HepG2 (cell line): ENCODE measurements around the gene PAQR6. TPM values are rescaled to one million over a fixed set of nuclear protein-coding genes. Genes with fewer than 3 reads are reported as not detected.

Source experiments
- CBX1 ChIP-seq: IDR thresholded peaks from one replicate; pipeline ENCODE4 v1.6.1; 2016; ENCODE audit warnings: antibody characterized with exemption, low read depth
- CC2D1A ChIP-seq: sonication (generic); formaldehyde crosslinking; IDR thresholded peaks from 2 replicates; pipeline ENCODE4 v1.8.1; 2023; ENCODE audit warnings: mild to moderate bottlenecking, missing genetic modification reagents
- EP300 ChIP-seq, 3 experiments: sonication (generic) in 1 of 3; formaldehyde crosslinking in 1 of 3; IDR thresholded peaks; 2 replicates each; pipeline versions ENCODE4 v1.5.1 to v1.6.1; 2011 to 2020; ENCODE audit warnings: low read depth in 2 of 3, low read length in 2 of 3, borderline replicate concordance in 1 of 3, improper control_type of control experiment in 1 of 3, mild to moderate bottlenecking in 1 of 3, missing genetic modification reagents in 1 of 3, moderate library complexity in 1 of 3
- HDAC1 ChIP-seq: sonication (generic); formaldehyde crosslinking; IDR thresholded peaks from 2 replicates; pipeline ENCODE4 v1.5.1; 2020; ENCODE audit warnings: mild to moderate bottlenecking, missing genetic modification reagents
- HIC2 ChIP-seq: sonication (generic); formaldehyde crosslinking; IDR thresholded peaks from 2 replicates; pipeline ENCODE4 v1.9.0; 2022; ENCODE audit warnings: low read depth, missing genetic modification reagents
- IKZF1 ChIP-seq: fragments of 450-650 bp; IDR thresholded peaks from 2 replicates; pipeline ENCODE4 v1.7.1; 2016
- KDM5A ChIP-seq: fragments of 200-600 bp; sonication (generic); IDR thresholded peaks from 2 replicates; pipeline ENCODE4 v1.7.0; 2018; ENCODE audit warnings: antibody characterized with exemption, mild to moderate bottlenecking, low read length, borderline replicate concordance
- KLF13 ChIP-seq: sonication (generic); formaldehyde crosslinking; IDR thresholded peaks from 2 replicates; pipeline ENCODE4 v1.4.0; 2020; ENCODE audit warnings: mild to moderate bottlenecking, missing genetic modification reagents
- KLF9 ChIP-seq: IDR thresholded peaks from 2 replicates; pipeline ENCODE4 v1.6.1; 2016; ENCODE audit warnings: low read depth
- MAX ChIP-seq: IDR thresholded peaks from 2 replicates; pipeline ENCODE4 v1.6.1; 2012; ENCODE audit warnings: inconsistent platforms
- MTERF4 ChIP-seq: sonication (generic); formaldehyde crosslinking; IDR thresholded peaks from 2 replicates; pipeline ENCODE4 v1.8.0; 2023; ENCODE audit warnings: mild to moderate bottlenecking, missing genetic modification reagents
- MTF1 ChIP-seq: sonication (generic); formaldehyde crosslinking; IDR thresholded peaks from 2 replicates; pipeline ENCODE4 v1.5.0; 2020; ENCODE audit warnings: missing genetic modification reagents
- NR2C2 ChIP-seq: sonication (generic); formaldehyde crosslinking; IDR thresholded peaks from 2 replicates; pipeline ENCODE4 v1.4.0; 2020; ENCODE audit warnings: missing genetic modification reagents, mild to moderate bottlenecking, moderate library complexity, borderline replicate concordance
- PBX3 ChIP-seq: sonication (generic); formaldehyde crosslinking; IDR thresholded peaks from 2 replicates; pipeline ENCODE4 v1.8.1; 2023; ENCODE audit warnings: missing genetic modification reagents, inconsistent platforms, borderline replicate concordance
- PREB ChIP-seq: sonication (generic); formaldehyde crosslinking; IDR thresholded peaks from 2 replicates; pipeline ENCODE4 v1.4.0; 2020; ENCODE audit warnings: missing genetic modification reagents
- SIN3A ChIP-seq: IDR thresholded peaks from 2 replicates; pipeline ENCODE4 v1.6.1; 2011; ENCODE audit warnings: low read depth, mild to moderate bottlenecking, control low read depth, low read length, borderline replicate concordance
- SSRP1 ChIP-seq: IDR thresholded peaks from 2 replicates; pipeline ENCODE4 v1.6.1; 2016; ENCODE audit warnings: control low read depth
- THYN1 ChIP-seq: sonication (generic); formaldehyde crosslinking; IDR thresholded peaks from 2 replicates; pipeline ENCODE4 v1.8.1; 2023; ENCODE audit warnings: low read depth, mild to moderate bottlenecking, moderate library complexity, missing genetic modification reagents, borderline replicate concordance
- ZBTB8A ChIP-seq: sonication (generic); formaldehyde crosslinking; IDR thresholded peaks from 2 replicates; pipeline ENCODE4 v1.4.0; 2020; ENCODE audit warnings: mild to moderate bottlenecking, low read depth, missing genetic modification reagents, borderline replicate concordance
- ZNF136 ChIP-seq: sonication (generic); formaldehyde crosslinking; IDR thresholded peaks from 2 replicates; pipeline ENCODE4 v1.8.1; 2022; ENCODE audit warnings: low read depth, mild to moderate bottlenecking, moderate library complexity, missing genetic modification reagents
- ZNF205 ChIP-seq: IDR thresholded peaks from 2 replicates; pipeline ENCODE4 v1.6.1; 2018; ENCODE audit warnings: missing biosample characterization, missing genetic modification reagents
- ZNF30 ChIP-seq: sonication (generic); formaldehyde crosslinking; IDR thresholded peaks from 2 replicates; pipeline ENCODE4 v1.5.0; 2020; ENCODE audit warnings: mild to moderate bottlenecking, missing genetic modification reagents
- ZNF367 ChIP-seq: sonication (generic); formaldehyde crosslinking; IDR thresholded peaks from 2 replicates; pipeline ENCODE4 v1.4.0; 2020; ENCODE audit warnings: missing genetic modification reagents, borderline replicate concordance
- ZNF576 ChIP-seq: sonication (generic); formaldehyde crosslinking; IDR thresholded peaks from 2 replicates; pipeline ENCODE4 v1.4.0; 2020; ENCODE audit warnings: mild to moderate bottlenecking, missing genetic modification reagents
- ZNF768 ChIP-seq: sonication (generic); formaldehyde crosslinking; IDR thresholded peaks from 2 replicates; pipeline ENCODE4 v1.4.0; 2020; ENCODE audit warnings: missing genetic modification reagents
- polyA plus RNA-seq, 8 experiments: library from polyadenylated mRNA; depleted of rRNA in 3 of 8; stranded (reverse) in 7 of 8; unstranded in 1 of 8; fragments of >200 nt; fragmentation: Illumina TruSeq in 4 of 8; extraction: Trizol in 4 of 8; gene quantifications; 2 replicates each; pipeline versions ENCODE4 v1.2.1 to v1.2.3, GENCODE V29; 2011 to 2016; ENCODE audit warnings: low read depth in 4 of 8, missing spikeins in 1 of 8, mixed read lengths in 1 of 8; ENCODE audit not compliant: insufficient read depth in 1 of 8
- total RNA-seq, 5 experiments: library from RNA; depleted of rRNA; stranded (reverse); fragments of >200 nt; fragmentation: Illumina TruSeq; extraction: Trizol; gene quantifications; 2 replicates each; pipeline ENCODE4 v1.2.3, GENCODE V29; 2016; ENCODE audit warnings: low read depth in 1 of 5

PAQR6 gene
- total and polyA plus RNA-seq, 2 of the 13 experiments (the other 11 are each of a cell fraction or from before 2014, with no cell fraction given), result 0.82 to 1.4 TPM

- no peak for TF ChIP-seq MAX
- TF ChIP-seq CC2D1A (CRISPR knock-in tag), result peak; percentile 82; the same call in 1 of the 2 replicates
- no peak for TF ChIP-seq ZNF30 (CRISPR knock-in tag)
- TF ChIP-seq ZNF576 (CRISPR knock-in tag), result no peak
- no peak for TF ChIP-seq KLF13
- TF ChIP-seq IKZF1, result no peak
- TF ChIP-seq ZNF768, result no peak
- no peak for TF ChIP-seq ZNF367 (CRISPR knock-in tag)
- no peak for TF ChIP-seq KLF9 (CRISPR knock-in tag)
- no peak for TF ChIP-seq ZNF136
- TF ChIP-seq PREB (CRISPR knock-in tag), result no peak
- no peak for TF ChIP-seq HIC2 (CRISPR knock-in tag)
- no peak for TF ChIP-seq CBX1
- no peak for TF ChIP-seq MTF1 (CRISPR knock-in tag)
- peak; percentile 77; the same call in 1 of the 2 replicates for TF ChIP-seq SIN3A
- TF ChIP-seq EP300 (IDR thresholded peaks at IDR 0.05; ENCODE audit: low read depth in 2 of 2, low read length in 2 of 2), result 0 out of 4 replicates have a peak, but pooled peaks of 1 of the 2 experiments have one; percentile 14
- no peak for TF ChIP-seq EP300 (CRISPR knock-in tag; IDR thresholded peaks at IDR 0.05; ENCODE audit: borderline replicate concordance)
- no peak for TF ChIP-seq MTERF4
- peak; percentile 81 for TF ChIP-seq NR2C2 (CRISPR knock-in tag)
- no peak for TF ChIP-seq PBX3
- peak; percentile 89 for TF ChIP-seq KDM5A
- TF ChIP-seq SSRP1 (CRISPR knock-in tag), result no peak
- no peak for TF ChIP-seq THYN1 (CRISPR knock-in tag)
- no peak for TF ChIP-seq ZBTB8A (CRISPR knock-in tag)
- no peak for TF ChIP-seq ZNF205
- TF ChIP-seq HDAC1, result peak; percentile 68
Observed at GRCh38 chr1:156193488-156194299, 54.2 kb downstream of the PAQR6 start, which contains the start of gene SLC25A44 (continued).
